Activated CD8-positive, alpha-beta T cell treated with anti-CD3 and anti-CD28 coated beads for 36 hours (primary cell): Measurements from ENCODE around the gene UNK. TPM values are rescaled to one million over a fixed set of nuclear protein-coding genes. Genes with fewer than 3 reads are reported as not detected.
"Not testable (repeated sequence)": the region's sequence is repeated elsewhere in the genome, so short reads cannot be mapped to it uniquely, and the experiment has no call there.

Source experiments
- ATAC-seq: fragments of 200-7000 bp; cut with Tn5 transposase; one replicate; pipeline ENCODE4 v1.10.0; 2021; ENCODE audit warnings: mild to moderate bottlenecking, moderate library complexity
- CTCF ChIA-PET: fragments of 350-600 bp; sonication (Branson Sonifier 250); formaldehyde crosslinking; loops from one replicate; lab custom pipeline; 2021; ENCODE audit warnings: antibody characterized with exemption; lab: Charles Lee
- POLR2A ChIA-PET: fragments of 350-600 bp; sonication (Branson Sonifier 250); formaldehyde crosslinking; loops from one replicate; lab custom pipeline; 2021; ENCODE audit warnings: antibody characterized with exemption; lab: Charles Lee
- DNase-seq: peaks from one replicate; pipeline ENCODE4 v3.0.0-alpha.2; 2020
- H3K27ac Mint-ChIP-seq: one replicate; pipeline ENCODE4 v1.8.0; 2021; ENCODE audit warnings: mild to moderate bottlenecking, mixed read lengths
- H3K27me3 Mint-ChIP-seq: one replicate; pipeline ENCODE4 v1.8.0; 2021; ENCODE audit warnings: mixed read lengths
- H3K36me3 Mint-ChIP-seq: one replicate; pipeline ENCODE4 v1.8.0; 2021; ENCODE audit warnings: low read depth, mixed read lengths
- H3K4me1 Mint-ChIP-seq: one replicate; pipeline ENCODE4 v1.8.0; 2021; ENCODE audit warnings: low read depth, mixed read lengths
- H3K4me3 Mint-ChIP-seq: one replicate; pipeline ENCODE4 v1.8.0; 2021; ENCODE audit warnings: mild to moderate bottlenecking, moderate library complexity, mixed read lengths
- H3K9me3 Mint-ChIP-seq: one replicate; pipeline ENCODE4 v1.8.0; 2021; ENCODE audit warnings: mixed read lengths
- intact Hi-C: fragments of 100-400 bp; cut with micrococcal nuclease; formaldehyde crosslinking; loops from one replicate; pipeline ENCODE4 v1.10.0; 2022
- total RNA-seq, 2 experiments: library from RNA; stranded (reverse); gene quantifications; one replicate each; pipeline ENCODE4 v1.2.3, GENCODE V29; 2021
- TF ChIP-seq, protein P1 (sequence below): fragments of 200-600 bp; IDR thresholded peaks from one replicate; pipeline ENCODE4 v1.8.0; 2022; ENCODE audit warnings: antibody characterized with exemption, mild to moderate bottlenecking

Gene UNK
- total RNA-seq, 2 experiments from 2014 or later: 26.4 to 26.6 TPM

DNA sequence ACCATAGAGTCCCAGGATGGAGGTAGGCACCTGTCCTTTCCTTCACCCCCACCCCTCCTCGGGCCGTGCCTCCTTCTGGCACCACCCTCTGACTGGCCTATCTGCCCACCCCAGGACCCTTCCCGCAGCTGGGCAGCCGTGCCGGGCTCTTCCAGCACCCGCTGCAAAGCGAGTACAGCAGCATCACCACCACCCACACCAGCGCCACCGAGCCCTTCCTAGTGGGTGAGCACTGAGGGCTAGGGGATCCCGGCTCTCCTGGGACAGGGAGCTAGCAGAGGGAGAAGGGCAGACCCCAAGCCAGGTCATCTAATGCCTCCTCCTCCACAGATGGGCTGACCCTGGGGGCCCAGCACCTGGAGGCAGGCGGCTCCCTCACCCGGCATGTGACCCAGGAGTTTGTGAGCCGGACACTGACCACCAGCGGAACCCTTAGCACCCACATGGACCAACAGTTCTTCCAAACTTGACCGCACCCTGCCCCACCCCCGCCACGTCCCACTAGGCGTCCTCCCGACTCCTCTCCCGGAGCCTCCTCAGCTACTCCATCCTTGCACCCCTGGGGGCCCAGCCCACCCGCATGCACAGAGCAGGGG is 27.4 kb upstream of the UNK start:
- no peak overlapping the region for H3K4me3 Mint-ChIP-seq
- TF ChIP-seq, protein P1, sequence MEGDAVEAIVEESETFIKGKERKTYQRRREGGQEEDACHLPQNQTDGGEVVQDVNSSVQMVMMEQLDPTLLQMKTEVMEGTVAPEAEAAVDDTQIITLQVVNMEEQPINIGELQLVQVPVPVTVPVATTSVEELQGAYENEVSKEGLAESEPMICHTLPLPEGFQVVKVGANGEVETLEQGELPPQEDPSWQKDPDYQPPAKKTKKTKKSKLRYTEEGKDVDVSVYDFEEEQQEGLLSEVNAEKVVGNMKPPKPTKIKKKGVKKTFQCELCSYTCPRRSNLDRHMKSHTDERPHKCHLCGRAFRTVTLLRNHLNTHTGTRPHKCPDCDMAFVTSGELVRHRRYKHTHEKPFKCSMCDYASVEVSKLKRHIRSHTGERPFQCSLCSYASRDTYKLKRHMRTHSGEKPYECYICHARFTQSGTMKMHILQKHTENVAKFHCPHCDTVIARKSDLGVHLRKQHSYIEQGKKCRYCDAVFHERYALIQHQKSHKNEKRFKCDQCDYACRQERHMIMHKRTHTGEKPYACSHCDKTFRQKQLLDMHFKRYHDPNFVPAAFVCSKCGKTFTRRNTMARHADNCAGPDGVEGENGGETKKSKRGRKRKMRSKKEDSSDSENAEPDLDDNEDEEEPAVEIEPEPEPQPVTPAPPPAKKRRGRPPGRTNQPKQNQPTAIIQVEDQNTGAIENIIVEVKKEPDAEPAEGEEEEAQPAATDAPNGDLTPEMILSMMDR: no peak
- H3K36me3 Mint-ChIP-seq: no peaks in the 10 kb centered on the region
- CTCF ChIA-PET: interaction anchor here (1.0 to 8.7 kb wide), 5 partner anchors 7 to 26 kb away, joined by 3 to 92 read pairs (median 3); partner anchors contain the start of gene GALK1
- no peak for ATAC-seq
- no peak for DNase-seq
- no peak overlapping the region for H3K27ac Mint-ChIP-seq
- POLR2A ChIA-PET: interaction anchor here (11.2 kb wide), 1 partner anchor 18 kb away, joined by 215 read pairs; no protein-coding TSS in a partner anchor
- H3K9me3 Mint-ChIP-seq: no peaks in the 10 kb centered on the region
- H3K4me1 Mint-ChIP-seq: peaks cover 14% of the 10 kb centered on the region
- H3K27me3 Mint-ChIP-seq: no peaks in the 10 kb centered on the region
- intact Hi-C loops: no loop called here

DNA sequence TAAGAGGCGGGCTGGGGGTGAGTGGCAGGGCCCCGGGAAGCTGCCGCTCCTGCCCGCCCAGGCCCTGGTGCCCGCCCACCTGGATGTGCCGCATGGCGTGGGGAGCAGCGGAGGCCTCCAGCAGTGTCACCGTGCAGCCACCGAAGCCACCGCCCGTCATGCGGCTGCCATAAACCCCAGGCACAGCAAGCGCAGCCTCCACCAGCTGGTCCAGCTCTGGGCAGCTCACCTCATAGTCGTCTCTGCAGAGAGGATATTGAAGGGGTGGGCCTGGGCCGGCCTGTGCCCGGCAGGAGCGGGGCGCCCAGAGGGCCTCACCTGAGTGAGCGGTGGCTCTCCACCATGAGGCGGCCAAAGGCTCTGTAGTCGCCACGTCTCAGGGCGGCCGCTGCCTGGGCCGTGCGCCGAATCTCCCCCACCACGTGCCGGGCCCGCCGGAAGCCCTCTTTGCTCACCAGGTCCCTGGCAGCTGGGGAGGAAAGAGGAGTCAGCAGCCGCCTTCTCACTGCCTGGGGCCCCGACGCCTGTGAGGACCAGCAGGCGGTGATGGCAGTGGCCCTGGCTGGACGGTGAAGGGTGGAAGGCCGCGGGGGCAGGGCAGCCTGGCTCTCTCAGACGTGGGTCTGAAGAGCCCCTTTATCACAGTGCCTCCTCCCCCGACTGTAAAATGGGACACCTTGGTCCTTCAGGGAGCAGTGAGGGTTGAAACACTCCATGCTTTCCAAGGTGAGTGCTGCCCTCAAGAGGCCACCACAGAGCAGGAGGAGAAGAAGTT is 26.3 kb upstream of the UNK start:
- Mint-ChIP-seq H3K27me3 (no peaks in the 10 kb centered on the region), H3K4me1 (peaks cover 14% of the 10 kb centered on the region), H3K4me3 (no peak overlapping the region), H3K36me3 (no peaks in the 10 kb centered on the region), H3K27ac (no peak overlapping the region), H3K9me3 (no peaks in the 10 kb centered on the region)
- intact Hi-C loops: no loop called here
- DNase-seq (no peak), ATAC-seq (no peak)
- POLR2A ChIA-PET: interaction anchor here (11.2 kb wide), 1 partner anchor 17 kb away, joined by 215 read pairs; no protein-coding TSS in a partner anchor
- CTCF ChIA-PET: interaction anchor here (1.0 to 8.7 kb wide), 3 partner anchors 8 to 25 kb away, joined by 3 to 55 read pairs (median 3); no protein-coding TSS in a partner anchor
- TF ChIP-seq, protein P1: no peak

DNA sequence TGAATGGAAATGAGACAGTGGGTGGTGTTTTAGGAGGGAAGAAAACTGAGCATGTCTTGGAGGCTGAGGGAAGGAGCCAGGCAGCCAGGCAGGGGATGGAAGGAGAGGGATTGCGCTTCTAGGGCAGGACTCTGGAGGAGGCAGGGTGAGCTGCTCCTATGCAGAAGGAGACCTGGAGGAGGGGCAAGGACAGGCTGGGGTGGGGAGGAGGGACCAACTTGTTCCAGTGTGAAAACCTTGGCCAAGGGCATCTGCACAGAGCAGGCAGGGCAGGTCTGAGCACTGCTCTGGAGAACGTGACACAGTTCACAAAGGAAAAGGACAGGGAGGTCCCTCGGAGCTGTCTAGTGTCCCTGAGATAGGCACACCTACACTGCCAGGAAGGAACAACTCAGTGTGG is 25.1 kb upstream of the UNK start:
- H3K27me3 Mint-ChIP-seq: no peaks in the 10 kb centered on the region
- TF ChIP-seq, protein P1: no peak
- POLR2A ChIA-PET: interaction anchor here (11.2 kb wide), 1 partner anchor 16 kb away, joined by 215 read pairs; no protein-coding TSS in a partner anchor
- peaks cover 16% of the 10 kb centered on the region for H3K4me1 Mint-ChIP-seq
- ATAC-seq (no peak), DNase-seq (no peak)
- intact Hi-C loops: no loop called here
- H3K9me3 Mint-ChIP-seq: no peaks in the 10 kb centered on the region
- CTCF ChIA-PET: interaction anchor here (1.2 to 8.7 kb wide), 6 partner anchors 9 to 127 kb away, joined by 3 to 55 read pairs (median 8); partner anchors contain the start of gene SMIM5
- no peak overlapping the region for H3K4me3 Mint-ChIP-seq
- H3K36me3 Mint-ChIP-seq: no peaks in the 10 kb centered on the region
- no peak overlapping the region for H3K27ac Mint-ChIP-seq

DNA sequence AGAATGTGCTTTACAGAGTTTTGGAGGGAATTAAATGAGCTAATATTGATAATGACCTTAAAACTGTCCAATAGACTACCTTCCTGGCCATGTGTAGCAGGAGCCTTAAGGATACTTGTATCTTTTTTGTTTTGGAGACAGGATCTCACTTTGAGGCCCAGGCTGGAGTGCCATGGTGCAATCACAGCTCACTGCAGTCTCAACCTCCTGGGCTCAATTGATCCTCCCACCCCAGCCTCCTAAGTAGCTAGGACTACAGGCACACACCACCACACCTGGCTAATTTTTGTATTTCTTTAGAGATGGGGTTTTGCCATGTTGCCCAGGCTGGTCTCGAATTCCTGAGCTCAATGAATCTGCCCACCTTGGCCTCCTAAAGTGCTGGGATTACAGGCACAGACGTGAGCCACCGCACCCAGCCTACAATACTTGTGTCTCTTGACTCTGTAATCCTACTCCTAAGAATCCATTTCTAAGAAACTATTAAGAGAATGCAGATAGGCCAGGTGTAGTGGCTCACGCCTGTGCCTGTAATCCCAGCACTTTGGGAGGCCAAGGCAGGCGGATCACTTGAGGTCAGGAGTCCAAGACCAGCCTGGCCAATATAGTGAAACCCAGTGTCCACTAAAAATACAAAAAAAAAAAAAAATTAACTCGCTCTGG is 24.5 kb upstream of the UNK start:
- POLR2A ChIA-PET: interaction anchor here (11.2 kb wide), 1 partner anchor 16 kb away, joined by 215 read pairs; no protein-coding TSS in a partner anchor
- peaks cover 10% of the 10 kb centered on the region for H3K4me1 Mint-ChIP-seq
- H3K27ac Mint-ChIP-seq, DNase-seq, H3K9me3 Mint-ChIP-seq, H3K27me3 Mint-ChIP-seq, H3K4me3 Mint-ChIP-seq, H3K36me3 Mint-ChIP-seq, intact Hi-C loops, ATAC-seq: not testable (repeated sequence)
- CTCF ChIA-PET: interaction anchor here (1.2 to 8.7 kb wide), 6 partner anchors 10 to 128 kb away, joined by 3 to 55 read pairs (median 8); partner anchors contain the start of gene SMIM5
